ENCODE results near the gene FGR.

DNA sequence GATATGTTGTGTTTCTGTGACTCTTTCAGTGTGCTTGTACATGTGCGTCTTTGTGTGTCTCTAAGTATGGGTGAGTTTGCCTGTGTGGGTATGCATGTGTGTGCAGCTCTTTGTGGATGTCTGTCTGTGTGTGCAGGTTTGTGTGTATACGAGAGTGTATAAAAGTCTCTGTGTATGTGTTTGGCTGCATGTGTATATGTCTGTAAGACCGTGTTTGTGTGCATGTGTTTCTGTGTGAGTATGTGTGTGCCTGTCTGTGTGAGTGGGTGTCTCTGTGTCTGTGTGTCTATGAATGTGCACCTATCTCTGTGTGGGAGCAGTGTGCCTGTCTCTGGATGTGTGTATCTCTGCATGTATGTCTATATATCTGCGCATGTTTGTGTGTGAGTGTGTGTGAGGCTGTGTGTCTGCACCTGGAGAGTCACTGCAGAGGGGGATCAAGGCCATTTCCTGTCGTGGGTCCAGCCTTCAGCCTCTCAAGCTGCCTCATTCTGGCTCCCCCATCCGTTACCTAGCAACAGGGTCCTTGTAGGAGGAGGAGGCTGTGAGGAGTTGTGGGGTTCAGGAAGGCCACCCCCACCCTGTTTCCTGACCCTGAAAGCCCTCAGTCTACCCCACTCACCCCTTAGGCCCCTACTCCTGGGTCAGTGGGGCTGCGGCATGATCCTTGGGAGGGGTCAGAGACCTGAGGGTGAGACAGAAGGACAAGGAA, 10.4 kb downstream of the FGR start:
- TF ChIP-seq, protein P1, sequence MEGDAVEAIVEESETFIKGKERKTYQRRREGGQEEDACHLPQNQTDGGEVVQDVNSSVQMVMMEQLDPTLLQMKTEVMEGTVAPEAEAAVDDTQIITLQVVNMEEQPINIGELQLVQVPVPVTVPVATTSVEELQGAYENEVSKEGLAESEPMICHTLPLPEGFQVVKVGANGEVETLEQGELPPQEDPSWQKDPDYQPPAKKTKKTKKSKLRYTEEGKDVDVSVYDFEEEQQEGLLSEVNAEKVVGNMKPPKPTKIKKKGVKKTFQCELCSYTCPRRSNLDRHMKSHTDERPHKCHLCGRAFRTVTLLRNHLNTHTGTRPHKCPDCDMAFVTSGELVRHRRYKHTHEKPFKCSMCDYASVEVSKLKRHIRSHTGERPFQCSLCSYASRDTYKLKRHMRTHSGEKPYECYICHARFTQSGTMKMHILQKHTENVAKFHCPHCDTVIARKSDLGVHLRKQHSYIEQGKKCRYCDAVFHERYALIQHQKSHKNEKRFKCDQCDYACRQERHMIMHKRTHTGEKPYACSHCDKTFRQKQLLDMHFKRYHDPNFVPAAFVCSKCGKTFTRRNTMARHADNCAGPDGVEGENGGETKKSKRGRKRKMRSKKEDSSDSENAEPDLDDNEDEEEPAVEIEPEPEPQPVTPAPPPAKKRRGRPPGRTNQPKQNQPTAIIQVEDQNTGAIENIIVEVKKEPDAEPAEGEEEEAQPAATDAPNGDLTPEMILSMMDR (IDR thresholded peaks at IDR 0.05): no peak
- TF ChIP-seq POLR2A (IDR thresholded peaks at IDR 0.05): no peak

All from lower leg skin (tissue), 3 donors.